Glomerular visceral epithelial cell (primary cell): Measurements from ENCODE around the gene SIM2.

ENCODE experiments used
- DNase-seq: peaks from one replicate; pipeline ENCODE4 v3.0.0-alpha.2; 2016; ENCODE audit errors: extremely low spot score

Gene SIM2

GRCh38 chr21:36699546-36700294, 805 bp downstream of the SIM2 start:
- DNase-seq = no peak

- no peak for DNase-seq
These were observed 1.5 kb downstream of the SIM2 start for GRCh38 chr21:36700295-36700970.

- DNase-seq = no peak
These were observed 2.2 kb downstream of the SIM2 start for GRCh38 chr21:36700971-36701755.

GRCh38 chr21:36701756-36702621, 3.1 kb downstream of the SIM2 start:
- peak; percentile 84 for DNase-seq

- DNase-seq = no peak
These were observed 3.7 kb downstream of the SIM2 start for GRCh38 chr21:36702622-36702968.

GRCh38 chr21:36703123-36703522, 4.2 kb downstream of the SIM2 start:
- DNase-seq = no peak

GRCh38 chr21:36703626-36704280, 4.8 kb downstream of the SIM2 start:
- DNase-seq = no peak

GRCh38 chr21:36704281-36704957, 5.5 kb downstream of the SIM2 start:
- DNase-seq = no peak

GRCh38 chr21:36704958-36705678, 6.2 kb downstream of the SIM2 start:
- no peak for DNase-seq

GRCh38 chr21:36705679-36706481, 7.0 kb downstream of the SIM2 start:
- DNase-seq = peak; percentile 64

- DNase-seq = no peak
These were observed 7.6 kb downstream of the SIM2 start for GRCh38 chr21:36706482-36706852.

GRCh38 chr21:36706951-36707762, 8.2 kb downstream of the SIM2 start:
- DNase-seq = no peak

GRCh38 chr21:36707763-36708285, 8.9 kb downstream of the SIM2 start:
- DNase-seq = no peak

GRCh38 chr21:36708286-36709029, 9.5 kb downstream of the SIM2 start:
- DNase-seq = no peak

- no peak for DNase-seq
These were observed 10.3 kb downstream of the SIM2 start for GRCh38 chr21:36709030-36709867.
